ENCODE results near the gene MTHFD1L.
"Not testable (repeated sequence)": the region's sequence is repeated elsewhere in the genome, so short reads cannot be mapped to it uniquely, and the experiment has no call there.

Gene MTHFD1L

DNA sequence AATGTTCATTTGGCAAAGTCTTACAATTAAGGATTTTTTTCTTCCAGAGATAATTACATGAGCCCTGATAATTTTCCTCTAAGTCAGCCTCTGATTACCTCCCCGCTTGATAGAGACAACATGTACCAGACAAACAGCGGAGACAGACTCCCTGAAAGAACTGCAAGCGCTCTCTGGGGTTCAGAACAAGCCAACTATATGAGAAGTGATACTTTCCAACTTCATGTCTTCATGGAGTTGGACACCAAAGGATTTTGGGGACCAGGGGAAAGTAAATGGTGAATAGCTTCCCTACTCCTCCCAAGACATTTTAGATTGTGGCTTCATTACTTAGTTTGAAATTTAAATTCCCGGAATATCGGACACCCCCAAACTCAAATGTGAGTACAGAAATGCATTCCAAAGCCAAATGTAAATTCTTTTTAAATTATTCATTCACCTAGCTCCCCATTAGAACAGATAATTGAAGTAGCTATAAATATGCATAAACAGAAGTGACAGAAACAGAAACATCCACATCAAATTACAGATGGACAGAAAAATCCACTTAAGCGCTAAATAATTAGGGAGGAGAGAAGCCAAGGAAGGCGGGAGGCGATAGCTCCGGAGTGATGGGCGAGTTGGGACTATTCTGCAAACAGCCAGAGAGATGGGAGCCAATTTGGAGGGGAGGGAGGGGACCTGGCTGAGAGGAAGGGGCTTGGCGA lies 244.5 kb downstream of the MTHFD1L start:
- H3K27me3 ChIP-seq (ENCODE audit: control insufficient read depth, insufficient read depth, low read length): no peaks in the 10 kb centered on the region
- no peak overlapping the region for H3K4me2 ChIP-seq (ENCODE audit: low read length)
- no peaks in the 10 kb centered on the region for H3K9me3 ChIP-seq (replicated peaks; ENCODE audit: low read length)
- H3K4me1 ChIP-seq (ENCODE audit: control insufficient read depth, insufficient read depth, low read length): no peaks in the 10 kb centered on the region
- H3K36me3 ChIP-seq (ENCODE audit: insufficient read depth, low read length): no peaks in the 10 kb centered on the region
- no peak overlapping the region for H3K4me3 ChIP-seq (ENCODE audit: low read length)
- H3K9ac ChIP-seq (ENCODE audit: low read depth, low read length): no peak overlapping the region

DNA sequence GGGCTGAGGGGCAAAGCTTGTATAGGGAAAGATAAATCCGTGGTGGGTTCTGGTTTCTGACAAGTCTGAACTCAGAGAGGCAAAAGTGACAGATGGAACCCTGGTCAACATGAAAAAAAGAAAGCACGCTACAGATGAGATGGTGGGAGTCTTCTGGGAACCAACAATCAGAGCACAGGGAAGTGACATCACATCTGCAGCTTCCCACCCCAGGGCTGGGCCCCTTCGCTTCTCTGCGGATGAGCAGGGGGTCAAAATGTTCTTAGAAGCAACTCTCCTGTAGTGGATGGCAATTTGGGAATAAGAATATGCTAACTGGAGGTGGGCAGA lies 245.0 kb downstream of the MTHFD1L start:
- no peak overlapping the region for H3K4me2 ChIP-seq (ENCODE audit: low read length)
- no peak overlapping the region for H3K4me3 ChIP-seq (ENCODE audit: low read length)
- H3K4me1 ChIP-seq (ENCODE audit: control insufficient read depth, insufficient read depth, low read length): no peaks in the 10 kb centered on the region
- H3K9me3 ChIP-seq (replicated peaks; ENCODE audit: low read length): no peaks in the 10 kb centered on the region
- no peak overlapping the region for H3K9ac ChIP-seq (ENCODE audit: low read depth, low read length)
- H3K27me3 ChIP-seq (ENCODE audit: control insufficient read depth, insufficient read depth, low read length): no peaks in the 10 kb centered on the region
- H3K36me3 ChIP-seq (ENCODE audit: insufficient read depth, low read length): no peaks in the 10 kb centered on the region

DNA sequence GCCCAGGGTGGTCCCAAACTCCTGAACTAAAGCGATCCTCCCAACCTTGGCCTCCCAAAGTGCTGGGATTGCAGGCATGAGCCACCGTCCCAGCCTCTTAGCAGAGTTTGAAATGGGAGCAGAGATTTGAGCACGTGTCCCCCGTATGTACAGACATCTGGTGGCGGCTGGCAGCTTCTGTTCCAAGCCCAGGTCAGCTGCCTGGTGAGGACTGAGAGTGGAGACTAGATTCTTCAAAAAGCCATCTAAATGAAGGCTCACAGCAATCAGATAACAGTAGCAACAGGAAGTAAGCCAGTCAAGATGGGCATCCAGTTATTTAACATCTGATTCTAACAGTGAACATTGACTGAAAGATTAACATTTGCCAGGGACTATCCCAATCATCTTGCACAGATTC lies 246.2 kb downstream of the MTHFD1L start:
- Histone ChIP-seq H3K4me2 (ENCODE audit: low read length) (no peak overlapping the region), H3K36me3 (ENCODE audit: insufficient read depth, low read length) (no peaks in the 10 kb centered on the region), H3K27me3 (ENCODE audit: control insufficient read depth, insufficient read depth, low read length) (no peaks in the 10 kb centered on the region), H3K9ac (ENCODE audit: low read depth, low read length) (no peak overlapping the region), H3K4me3 (ENCODE audit: low read length) (no peak overlapping the region), H3K9me3 (replicated peaks; ENCODE audit: low read length) (no peaks in the 10 kb centered on the region), H3K4me1 (ENCODE audit: control insufficient read depth, insufficient read depth, low read length) (no peaks in the 10 kb centered on the region)

DNA sequence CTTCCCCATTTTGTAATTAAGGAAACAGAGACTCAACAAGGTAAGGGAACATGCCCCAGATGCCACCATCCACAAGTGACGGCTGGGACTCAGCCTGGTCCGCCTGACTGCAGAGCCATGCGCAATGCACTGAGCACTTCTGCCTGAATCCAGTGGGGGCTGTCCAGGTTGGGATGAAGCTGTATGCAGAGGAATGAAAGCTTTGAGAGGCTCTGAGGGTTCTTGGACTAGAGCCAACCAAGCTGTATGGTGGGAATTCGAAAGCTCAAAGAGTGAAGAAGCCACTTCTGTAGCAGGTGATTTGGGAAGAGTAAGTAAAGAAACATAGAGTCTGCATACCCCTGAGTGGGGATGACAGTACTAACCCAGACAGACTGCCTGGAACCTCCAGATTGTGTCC lies 246.6 kb downstream of the MTHFD1L start:
- Histone ChIP-seq H3K4me2 (ENCODE audit: low read length) (no peak overlapping the region), H3K4me3 (ENCODE audit: low read length) (no peak overlapping the region), H3K9me3 (replicated peaks; ENCODE audit: low read length) (no peaks in the 10 kb centered on the region), H3K36me3 (ENCODE audit: insufficient read depth, low read length) (no peaks in the 10 kb centered on the region), H3K4me1 (ENCODE audit: control insufficient read depth, insufficient read depth, low read length) (no peaks in the 10 kb centered on the region), H3K9ac (ENCODE audit: low read depth, low read length) (no peak overlapping the region), H3K27me3 (ENCODE audit: control insufficient read depth, insufficient read depth, low read length) (no peaks in the 10 kb centered on the region)

DNA sequence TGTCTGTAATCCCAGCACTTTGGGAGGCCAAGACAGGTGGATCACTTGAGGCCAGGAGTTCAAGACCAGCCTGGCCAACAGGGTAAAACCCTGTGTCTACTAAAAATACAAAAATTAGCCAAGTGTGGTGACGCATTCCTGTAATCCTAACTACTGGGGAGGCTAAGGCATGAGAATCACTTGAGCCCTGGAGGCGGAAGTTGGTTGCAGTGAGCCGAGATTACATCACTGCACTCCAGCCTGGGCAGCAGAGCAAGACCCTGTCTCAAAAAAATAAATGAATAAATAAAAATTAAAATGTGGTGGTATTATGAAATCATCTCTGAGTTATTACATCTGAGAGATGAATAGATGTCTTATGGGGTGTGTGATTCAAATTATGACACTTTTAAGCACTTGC lies 247.4 kb downstream of the MTHFD1L start:
- H3K4me3 ChIP-seq (ENCODE audit: low read length); H3K4me2 ChIP-seq (ENCODE audit: low read length); H3K9ac ChIP-seq (ENCODE audit: low read depth, low read length); H3K27me3 ChIP-seq (ENCODE audit: control insufficient read depth, insufficient read depth, low read length); H3K4me1 ChIP-seq (ENCODE audit: control insufficient read depth, insufficient read depth, low read length); H3K36me3 ChIP-seq (ENCODE audit: insufficient read depth, low read length); H3K9me3 ChIP-seq (replicated peaks; ENCODE audit: low read length): not testable (repeated sequence)

DNA sequence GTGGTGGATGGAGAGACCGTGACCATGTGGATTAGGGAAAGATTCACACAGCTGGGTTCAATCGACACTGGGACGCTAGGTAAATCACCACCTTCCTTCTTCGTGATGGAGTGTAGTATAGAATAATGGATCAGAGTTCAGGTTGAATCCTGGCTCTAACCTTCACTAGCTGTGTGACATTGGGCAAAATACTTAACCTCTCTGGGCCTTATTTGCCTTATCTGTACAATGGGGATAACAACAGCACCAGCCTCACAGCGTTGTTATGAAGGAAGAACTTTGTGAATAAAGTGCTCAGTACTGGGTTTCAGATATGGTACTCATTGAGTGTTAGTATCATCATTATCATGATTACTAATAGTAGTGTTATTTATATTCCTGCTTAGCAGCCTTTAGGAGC lies 248.1 kb downstream of the MTHFD1L start:
- H3K4me3 ChIP-seq (ENCODE audit: low read length): no peak overlapping the region
- no peaks in the 10 kb centered on the region for H3K27me3 ChIP-seq (ENCODE audit: control insufficient read depth, insufficient read depth, low read length)
- no peaks in the 10 kb centered on the region for H3K9me3 ChIP-seq (replicated peaks; ENCODE audit: low read length)
- no peak overlapping the region for H3K4me2 ChIP-seq (ENCODE audit: low read length)
- no peak overlapping the region for H3K9ac ChIP-seq (ENCODE audit: low read depth, low read length)
- H3K36me3 ChIP-seq (ENCODE audit: insufficient read depth, low read length): no peaks in the 10 kb centered on the region
- H3K4me1 ChIP-seq (ENCODE audit: control insufficient read depth, insufficient read depth, low read length): no peaks in the 10 kb centered on the region

DNA sequence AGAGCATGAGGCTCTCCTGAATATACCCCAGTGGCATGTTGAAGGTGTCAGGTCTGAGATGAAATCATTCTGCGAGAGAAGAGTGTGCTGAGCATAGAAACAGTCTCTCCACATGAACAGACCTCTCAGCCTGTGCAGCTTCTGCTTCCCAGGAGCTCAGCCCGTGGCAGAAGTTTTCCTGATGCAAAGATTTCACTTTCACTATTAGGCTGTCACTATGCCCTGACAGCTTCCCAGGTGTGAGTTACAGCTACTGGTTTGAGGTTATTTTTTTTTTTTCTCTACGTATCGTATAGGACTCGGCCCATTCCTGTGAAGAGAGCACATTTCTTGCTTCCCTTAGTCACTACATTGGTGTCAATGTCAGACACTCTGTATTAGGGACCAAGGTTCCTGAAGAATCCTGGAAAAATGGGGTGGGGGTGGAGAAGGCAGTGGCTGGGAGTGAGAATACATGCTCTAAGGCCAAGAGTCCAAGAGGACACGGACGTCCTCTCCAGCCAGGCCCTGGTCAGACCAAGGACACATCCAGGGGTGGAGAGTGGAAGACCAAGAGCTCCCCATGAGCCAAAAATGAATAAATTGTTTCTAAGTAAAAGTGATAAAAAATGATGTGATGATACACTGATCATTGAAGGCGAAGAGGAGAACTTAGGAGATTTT lies 253.1 kb downstream of the MTHFD1L start:
- Histone ChIP-seq H3K36me3 (ENCODE audit: insufficient read depth, low read length) (no peaks in the 10 kb centered on the region), H3K9ac (ENCODE audit: low read depth, low read length) (no peak overlapping the region), H3K4me2 (ENCODE audit: low read length) (no peak overlapping the region), H3K27me3 (ENCODE audit: control insufficient read depth, insufficient read depth, low read length) (no peaks in the 10 kb centered on the region), H3K9me3 (replicated peaks; ENCODE audit: low read length) (no peaks in the 10 kb centered on the region), H3K4me1 (ENCODE audit: control insufficient read depth, insufficient read depth, low read length) (no peaks in the 10 kb centered on the region), H3K4me3 (ENCODE audit: low read length) (no peak overlapping the region)

DNA sequence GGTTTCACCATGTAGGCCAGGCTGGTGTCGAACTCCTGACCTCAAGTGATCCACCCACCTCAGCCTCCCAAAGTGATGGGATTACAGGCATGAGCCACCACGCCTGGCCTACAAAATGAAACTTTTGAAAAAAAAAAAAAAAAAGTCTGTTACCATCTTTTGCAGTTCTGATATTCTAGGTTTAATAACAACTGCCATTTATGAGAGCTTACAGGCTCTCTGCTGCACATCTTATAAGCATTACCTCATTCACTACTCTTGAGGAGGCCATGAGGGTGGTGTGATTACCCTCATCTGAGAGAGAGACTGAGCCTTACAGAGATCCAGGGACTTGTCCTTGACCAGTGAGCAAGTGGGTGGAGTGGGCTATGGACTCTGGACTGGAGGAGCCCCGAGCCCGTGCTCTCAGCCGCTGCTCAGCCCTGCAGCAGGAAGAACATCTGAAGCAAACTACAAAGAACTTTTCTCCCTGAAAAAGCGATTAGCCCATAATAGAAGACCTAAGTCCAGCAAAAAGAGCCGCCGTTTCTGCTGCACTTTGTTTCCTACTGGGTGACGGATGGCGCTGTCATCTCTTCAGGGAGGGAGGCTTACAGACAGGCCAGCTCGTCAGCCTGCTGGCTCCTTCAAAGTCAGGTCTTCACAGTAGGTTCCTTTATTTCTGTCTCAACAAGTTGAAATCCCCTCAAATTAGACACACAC lies 254.5 kb downstream of the MTHFD1L start:
- Histone ChIP-seq H3K9me3 (replicated peaks; ENCODE audit: low read length) (no peaks in the 10 kb centered on the region), H3K4me3 (ENCODE audit: low read length) (no peak overlapping the region), H3K4me1 (ENCODE audit: control insufficient read depth, insufficient read depth, low read length) (no peaks in the 10 kb centered on the region), H3K36me3 (ENCODE audit: insufficient read depth, low read length) (no peaks in the 10 kb centered on the region), H3K27me3 (ENCODE audit: control insufficient read depth, insufficient read depth, low read length) (no peaks in the 10 kb centered on the region), H3K9ac (ENCODE audit: low read depth, low read length) (no peak overlapping the region), H3K4me2 (ENCODE audit: low read length) (no peak overlapping the region)

DNA sequence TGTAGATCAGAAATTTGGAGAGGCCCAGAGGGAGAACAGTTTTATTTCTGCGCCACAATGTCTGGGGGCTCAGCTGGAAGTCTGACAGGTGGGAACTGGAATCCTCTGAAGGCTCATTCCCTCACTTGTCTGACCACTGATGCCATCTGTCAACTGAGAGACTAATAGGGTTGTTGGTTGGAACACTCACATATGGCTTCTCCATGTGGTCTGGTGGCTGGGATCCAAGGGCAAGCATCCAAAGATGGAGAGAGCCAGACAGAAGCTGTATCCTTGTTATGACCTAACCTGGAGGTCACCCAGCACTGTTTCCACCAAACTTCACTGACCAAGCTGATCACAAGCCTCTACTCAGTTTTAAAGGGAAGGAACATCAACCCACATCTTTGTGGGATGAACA lies 256.4 kb downstream of the MTHFD1L start:
- no peak overlapping the region for H3K9ac ChIP-seq (ENCODE audit: low read depth, low read length)
- H3K36me3 ChIP-seq (ENCODE audit: insufficient read depth, low read length): no peaks in the 10 kb centered on the region
- no peaks in the 10 kb centered on the region for H3K4me1 ChIP-seq (ENCODE audit: control insufficient read depth, insufficient read depth, low read length)
- H3K4me3 ChIP-seq (ENCODE audit: low read length): no peak overlapping the region
- no peaks in the 10 kb centered on the region for H3K9me3 ChIP-seq (replicated peaks; ENCODE audit: low read length)
- no peak overlapping the region for H3K4me2 ChIP-seq (ENCODE audit: low read length)
- H3K27me3 ChIP-seq (ENCODE audit: control insufficient read depth, insufficient read depth, low read length): no peaks in the 10 kb centered on the region

DNA sequence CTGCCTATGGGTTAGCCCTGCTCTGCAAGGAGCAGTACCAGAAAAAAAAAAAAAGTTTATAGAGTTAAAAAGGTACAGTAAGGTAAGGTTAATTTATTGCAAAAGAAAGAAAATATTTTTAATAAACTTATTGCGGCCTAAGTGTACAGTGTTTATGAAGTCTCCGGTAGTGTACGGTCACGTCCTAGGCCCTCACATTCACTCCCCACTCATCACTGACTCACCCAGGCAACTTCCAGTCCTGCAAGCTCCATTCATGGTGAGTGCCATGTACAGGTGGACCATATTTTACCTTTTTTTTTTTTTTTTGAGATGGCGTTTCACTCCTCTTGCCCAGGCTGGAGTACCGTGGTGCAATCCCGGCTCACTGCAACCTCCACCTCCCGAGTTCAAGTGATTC lies 258.1 kb downstream of the MTHFD1L start:
- not testable (repeated sequence) for H3K9me3 ChIP-seq (replicated peaks; ENCODE audit: low read length); H3K4me2 ChIP-seq (ENCODE audit: low read length); H3K4me1 ChIP-seq (ENCODE audit: control insufficient read depth, insufficient read depth, low read length); H3K9ac ChIP-seq (ENCODE audit: low read depth, low read length); H3K36me3 ChIP-seq (ENCODE audit: insufficient read depth, low read length); H3K4me3 ChIP-seq (ENCODE audit: low read length); H3K27me3 ChIP-seq (ENCODE audit: control insufficient read depth, insufficient read depth, low read length)

DNA sequence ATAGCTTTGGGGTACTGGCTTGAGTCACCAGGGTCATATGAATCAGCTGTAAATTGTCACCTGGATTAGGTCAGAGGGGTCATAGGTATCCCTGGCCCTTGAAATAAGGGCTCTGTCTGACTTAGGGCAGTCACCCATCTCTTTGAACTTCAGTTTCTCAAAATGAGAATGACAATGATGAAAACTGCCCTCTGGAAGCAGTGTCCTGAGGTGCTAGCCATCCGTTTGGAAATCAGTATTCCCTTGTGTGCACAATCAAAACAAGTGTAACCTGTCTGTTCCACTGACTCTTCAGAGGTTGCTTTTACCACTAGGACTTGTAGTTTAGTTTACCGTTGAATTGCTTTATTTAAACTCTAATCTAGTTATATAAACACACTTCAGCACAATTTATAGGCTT lies 259.7 kb downstream of the MTHFD1L start:
- H3K9ac ChIP-seq (ENCODE audit: low read depth, low read length); H3K9me3 ChIP-seq (replicated peaks; ENCODE audit: low read length); H3K4me3 ChIP-seq (ENCODE audit: low read length); H3K4me2 ChIP-seq (ENCODE audit: low read length); H3K36me3 ChIP-seq (ENCODE audit: insufficient read depth, low read length); H3K27me3 ChIP-seq (ENCODE audit: control insufficient read depth, insufficient read depth, low read length); H3K4me1 ChIP-seq (ENCODE audit: control insufficient read depth, insufficient read depth, low read length): not testable (repeated sequence)

Data from skeletal muscle satellite cell (primary cell).